GM19455 (cell line): ENCODE measurements around the gene MRPS25.

ENCODE experiments used
- ATAC-seq: cut with Tn5 transposase; IDR thresholded peaks from one replicate; pipeline ENCODE4 v1.9.1; 2021; ENCODE audit not compliant: unreplicated experiment

Gene MRPS25

GRCh38 chr3:15083252-15083651 is 18.1 kb upstream of the MRPS25 start:
- ATAC-seq = no peak

- no peak for ATAC-seq
Observed at GRCh38 chr3:15081960-15082664, 17.0 kb upstream of the MRPS25 start.

- no peak for ATAC-seq
Observed at GRCh38 chr3:15079091-15079490, 14.0 kb upstream of the MRPS25 start.

- ATAC-seq = no peak
Observed at GRCh38 chr3:15074500-15074899, 9.4 kb upstream of the MRPS25 start.

- ATAC-seq = no peak
Observed at GRCh38 chr3:15071699-15072098, 6.6 kb upstream of the MRPS25 start.

GRCh38 chr3:15069441-15069840 is 4.3 kb upstream of the MRPS25 start:
- ATAC-seq = no peak

GRCh38 chr3:15066467-15066866 is 1.4 kb upstream of the MRPS25 start:
- no peak for ATAC-seq

GRCh38 chr3:15065550-15066007 is 464 bp upstream of the MRPS25 start:
- no peak for ATAC-seq

GRCh38 chr3:15064299-15064834 is 748 bp downstream of the MRPS25 start:
- ATAC-seq = peak; percentile 33

GRCh38 chr3:15063656-15064286 is 1.3 kb downstream of the MRPS25 start:
- no peak for ATAC-seq

- no peak for ATAC-seq
Observed at GRCh38 chr3:15063238-15063637, 1.9 kb downstream of the MRPS25 start.

GRCh38 chr3:15060029-15060428 is 5.1 kb downstream of the MRPS25 start:
- ATAC-seq = no peak

GRCh38 chr3:15056676-15057404 is 8.3 kb downstream of the MRPS25 start:
- ATAC-seq = no peak

- ATAC-seq = peak; percentile 39
Observed at GRCh38 chr3:15055019-15055557, 10.0 kb downstream of the MRPS25 start.

GRCh38 chr3:15053541-15053940 is 11.6 kb downstream of the MRPS25 start:
- ATAC-seq = no peak

- no peak for ATAC-seq
Observed at GRCh38 chr3:15052335-15053242, 12.5 kb downstream of the MRPS25 start.

GRCh38 chr3:15051531-15051930 is 13.6 kb downstream of the MRPS25 start:
- ATAC-seq = peak; percentile 50

- ATAC-seq = peak; percentile 81
Observed at GRCh38 chr3:15050405-15051092, 14.6 kb downstream of the MRPS25 start.

GRCh38 chr3:15049584-15049983 is 15.5 kb downstream of the MRPS25 start:
- no peak for ATAC-seq

GRCh38 chr3:15045667-15046066 is 19.4 kb downstream of the MRPS25 start:
- no peak for ATAC-seq
